ENCODE results near the gene FNBP1L.

The FNBP1L gene

GRCh38 chr1:93518516-93518915 lies 70.6 kb downstream of the FNBP1L start:
- Histone ChIP-seq H3K9me3 (ENCODE audit: control insufficient read depth, low read length) (no peaks in the 10 kb centered on the region), H2AFZ (no peak overlapping the region), H3K9ac (no peak overlapping the region), H3K27ac (no peak overlapping the region), H3K4me3 (ENCODE audit: low read depth, low read length) (no peak overlapping the region), H3K27me3 (ENCODE audit: control insufficient read depth, insufficient read depth, low read length) (no peaks in the 10 kb centered on the region), H3K4me1 (no peaks in the 10 kb centered on the region), H3K4me2 (ENCODE audit: low read length) (no peak overlapping the region), H3K79me2 (no peaks in the 10 kb centered on the region), H3K36me3 (ENCODE audit: control insufficient read depth, insufficient read depth, low read length) (no peaks in the 10 kb centered on the region)
- TF ChIP-seq, protein P1, sequence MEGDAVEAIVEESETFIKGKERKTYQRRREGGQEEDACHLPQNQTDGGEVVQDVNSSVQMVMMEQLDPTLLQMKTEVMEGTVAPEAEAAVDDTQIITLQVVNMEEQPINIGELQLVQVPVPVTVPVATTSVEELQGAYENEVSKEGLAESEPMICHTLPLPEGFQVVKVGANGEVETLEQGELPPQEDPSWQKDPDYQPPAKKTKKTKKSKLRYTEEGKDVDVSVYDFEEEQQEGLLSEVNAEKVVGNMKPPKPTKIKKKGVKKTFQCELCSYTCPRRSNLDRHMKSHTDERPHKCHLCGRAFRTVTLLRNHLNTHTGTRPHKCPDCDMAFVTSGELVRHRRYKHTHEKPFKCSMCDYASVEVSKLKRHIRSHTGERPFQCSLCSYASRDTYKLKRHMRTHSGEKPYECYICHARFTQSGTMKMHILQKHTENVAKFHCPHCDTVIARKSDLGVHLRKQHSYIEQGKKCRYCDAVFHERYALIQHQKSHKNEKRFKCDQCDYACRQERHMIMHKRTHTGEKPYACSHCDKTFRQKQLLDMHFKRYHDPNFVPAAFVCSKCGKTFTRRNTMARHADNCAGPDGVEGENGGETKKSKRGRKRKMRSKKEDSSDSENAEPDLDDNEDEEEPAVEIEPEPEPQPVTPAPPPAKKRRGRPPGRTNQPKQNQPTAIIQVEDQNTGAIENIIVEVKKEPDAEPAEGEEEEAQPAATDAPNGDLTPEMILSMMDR (IDR thresholded peaks at IDR 0.05) = no peak

GRCh38 chr1:93519199-93519829 lies 71.4 kb downstream of the FNBP1L start:
- Histone ChIP-seq H3K36me3 (ENCODE audit: control insufficient read depth, insufficient read depth, low read length) (no peaks in the 10 kb centered on the region), H3K4me3 (ENCODE audit: low read depth, low read length) (no peak overlapping the region), H2AFZ (no peak overlapping the region), H3K9ac (no peak overlapping the region), H3K27ac (no peak overlapping the region), H3K9me3 (ENCODE audit: control insufficient read depth, low read length) (no peaks in the 10 kb centered on the region), H3K4me2 (ENCODE audit: low read length) (no peak overlapping the region), H3K27me3 (ENCODE audit: control insufficient read depth, insufficient read depth, low read length) (no peaks in the 10 kb centered on the region), H3K79me2 (no peaks in the 10 kb centered on the region), H3K4me1 (no peaks in the 10 kb centered on the region)
- TF ChIP-seq, protein P1 (IDR thresholded peaks at IDR 0.05) = no peak

- TF ChIP-seq, protein P1 (IDR thresholded peaks at IDR 0.05) = no peak
- Histone ChIP-seq H3K4me1 (no peaks in the 10 kb centered on the region), H3K9me3 (ENCODE audit: control insufficient read depth, low read length) (no peaks in the 10 kb centered on the region), H3K79me2 (no peaks in the 10 kb centered on the region), H3K36me3 (ENCODE audit: control insufficient read depth, insufficient read depth, low read length) (no peaks in the 10 kb centered on the region), H3K4me3 (ENCODE audit: low read depth, low read length) (no peak overlapping the region), H3K4me2 (ENCODE audit: low read length) (no peak overlapping the region), H3K27ac (no peak overlapping the region), H3K9ac (no peak overlapping the region), H3K27me3 (ENCODE audit: control insufficient read depth, insufficient read depth, low read length) (no peaks in the 10 kb centered on the region), H2AFZ (no peak overlapping the region)
Measured at GRCh38 chr1:93521618-93522017, 73.7 kb downstream of the FNBP1L start.

- H2AFZ ChIP-seq = no peak overlapping the region
Measured at GRCh38 chr1:93522721-93523120, 74.8 kb downstream of the FNBP1L start.

More at GRCh38 chr1:93522721-93523120, 74.8 kb downstream of the FNBP1L start:
- Histone ChIP-seq H3K27ac (no peak overlapping the region), H3K9me3 (ENCODE audit: control insufficient read depth, low read length) (no peaks in the 10 kb centered on the region), H3K4me2 (ENCODE audit: low read length) (no peak overlapping the region), H3K27me3 (ENCODE audit: control insufficient read depth, insufficient read depth, low read length) (no peaks in the 10 kb centered on the region), H3K79me2 (no peaks in the 10 kb centered on the region), H3K9ac (no peak overlapping the region), H3K4me3 (ENCODE audit: low read depth, low read length) (no peak overlapping the region), H3K4me1 (no peaks in the 10 kb centered on the region), H3K36me3 (ENCODE audit: control insufficient read depth, insufficient read depth, low read length) (no peaks in the 10 kb centered on the region)
- TF ChIP-seq, protein P1 (IDR thresholded peaks at IDR 0.05) = no peak

Data from parathyroid adenoma (tissue), 2 donors.